ENCODE data around the gene RILP.

The RILP gene

DNA sequence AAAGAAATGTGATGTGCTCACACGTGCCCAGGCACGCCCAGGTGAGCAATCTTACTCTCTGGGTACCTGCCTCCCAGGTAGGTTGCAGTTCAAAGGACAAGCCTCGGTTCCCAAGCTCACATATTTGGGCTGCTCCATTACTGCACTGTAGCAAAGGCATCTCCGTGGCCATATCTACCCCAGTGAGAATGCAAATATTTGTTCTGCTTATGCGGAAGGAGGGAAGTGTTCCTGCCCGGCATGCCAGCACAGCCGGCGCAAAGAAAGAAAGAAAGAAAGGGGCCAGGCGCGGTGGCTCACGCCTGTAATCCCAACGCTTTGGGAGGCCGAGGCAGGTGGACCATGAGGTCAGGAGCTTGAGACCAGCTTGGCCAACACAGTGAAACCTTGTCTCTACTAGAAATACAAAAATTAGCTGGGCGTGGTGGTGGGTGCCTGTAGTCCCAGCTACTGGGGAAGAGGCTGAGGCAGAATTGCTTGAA lies 51.8 kb downstream of the RILP start:
- DNase-seq (ENCODE audit: low read depth): no peak
